NCI-H524 treated with DMSO at 0.1 percent for 48 hours (cell line): Measurements from ENCODE around the gene MGP.

Experiments used
- DNase-seq: peaks from one replicate; lab custom pipeline; 2025; lab: John Stamatoyannopoulos, UW

The MGP gene

GRCh38 chr12:14885718-14886221 lies at the start of gene MGP:
Gene MGP, minus strand, starts transcription at chr12:14885854. Its CDS starts 63 bp downstream, at chr12:14885791.
- no peak for DNase-seq

- DNase-seq = no peak
Measured at GRCh38 chr12:14935031-14935430, 49.4 kb upstream of the MGP start.

- no peak for DNase-seq
Measured at GRCh38 chr12:14934511-14934910, 48.9 kb upstream of the MGP start.

- no peak for DNase-seq
Measured at GRCh38 chr12:14931791-14932560, 46.3 kb upstream of the MGP start.

- DNase-seq = no peak
Measured at GRCh38 chr12:14931359-14931758, 45.7 kb upstream of the MGP start.

GRCh38 chr12:14930299-14930698 lies 44.6 kb upstream of the MGP start:
- no peak for DNase-seq

- DNase-seq = no peak
Measured at GRCh38 chr12:14928931-14929330, 43.3 kb upstream of the MGP start.

GRCh38 chr12:14927267-14927666 lies 41.6 kb upstream of the MGP start:
- no peak for DNase-seq

GRCh38 chr12:14924541-14924940 lies 38.9 kb upstream of the MGP start:
- no peak for DNase-seq

GRCh38 chr12:14923944-14924343 lies 38.3 kb upstream of the MGP start:
- DNase-seq = no peak

- DNase-seq = no peak
Measured at GRCh38 chr12:14921218-14921617, 35.6 kb upstream of the MGP start.

- no peak for DNase-seq
Measured at GRCh38 chr12:14920475-14921126, 34.9 kb upstream of the MGP start.

- DNase-seq = no peak
Measured at GRCh38 chr12:14919455-14919854, 33.8 kb upstream of the MGP start.

- DNase-seq = no peak
Measured at GRCh38 chr12:14915736-14916135, 30.1 kb upstream of the MGP start.

- DNase-seq = no peak
Measured at GRCh38 chr12:14913381-14913781, 27.7 kb upstream of the MGP start.

- no peak for DNase-seq
Measured at GRCh38 chr12:14911131-14911530, 25.5 kb upstream of the MGP start.

GRCh38 chr12:14910090-14910915 lies 24.6 kb upstream of the MGP start:
- DNase-seq = no peak

- DNase-seq = no peak
Measured at GRCh38 chr12:14907953-14908352, 22.3 kb upstream of the MGP start.

- no peak for DNase-seq
Measured at GRCh38 chr12:14906114-14906513, 20.5 kb upstream of the MGP start.

GRCh38 chr12:14905269-14906004 lies 19.8 kb upstream of the MGP start:
- DNase-seq = no peak

GRCh38 chr12:14904854-14905253 lies 19.2 kb upstream of the MGP start:
- DNase-seq = no peak
